ENCODE data around the gene PVRIG. TPM values are rescaled to one million over a fixed set of nuclear protein-coding genes. Genes with fewer than 3 reads are reported as not detected.
A peak's percentile ranks its signal among the peaks of the same experiment; 100 is the strongest.
"Not testable (repeated sequence)": the region's sequence is repeated elsewhere in the genome, so short reads cannot be mapped to it uniquely, and the experiment has no call there.

Gene PVRIG
- total RNA-seq, 1 experiment from 2014 or later = 0.55 TPM

DNA sequence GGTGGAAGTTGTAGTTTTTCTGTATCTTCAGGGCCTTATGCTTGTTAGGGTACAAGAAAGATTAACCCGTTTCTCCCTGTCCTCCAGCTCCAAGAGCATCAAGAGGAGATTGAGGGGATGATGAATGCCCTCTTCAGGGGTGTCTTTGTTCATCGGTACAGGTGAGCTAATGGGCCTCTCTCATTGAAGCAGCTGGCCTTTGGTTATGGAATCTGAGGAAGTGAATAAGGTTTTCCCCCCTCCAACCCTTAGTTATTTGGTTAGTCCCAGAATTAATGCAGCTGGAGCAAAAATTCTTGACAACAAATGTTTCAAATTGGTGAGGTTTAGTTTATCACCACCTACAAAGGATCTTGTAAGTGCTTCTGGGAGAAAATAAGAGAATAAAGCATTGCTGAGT is 24.5 kb upstream of the PVRIG start:
- CTCF ChIA-PET = interaction anchor here (0.7 kb wide), 1 partner anchor 63 kb away, joined by 3 read pairs; no protein-coding TSS in a partner anchor
- POLR2A ChIA-PET = interaction anchor here (0.6 kb wide), 1 partner anchor 248 kb away, joined by 3 read pairs; no protein-coding TSS in a partner anchor
- no peaks in the 10 kb centered on the region; the same call in 1 of the 2 replicates for H3K4me1 Mint-ChIP-seq
- no peak overlapping the region for H3K4me3 Mint-ChIP-seq
- no peaks in the 10 kb centered on the region for H3K36me3 Mint-ChIP-seq
- H3K27me3 Mint-ChIP-seq (ENCODE audit: low read depth) = peaks cover 36% of the 10 kb centered on the region
- H3K9me3 Mint-ChIP-seq = no peaks in the 10 kb centered on the region
- ATAC-seq = peak; percentile 26; the same call in 1 of the 2 replicates
- no peak for TF ChIP-seq CREB1 (CRISPR knock-in tag; IDR thresholded peaks at IDR 0.05)
- TF ChIP-seq, protein P1, sequence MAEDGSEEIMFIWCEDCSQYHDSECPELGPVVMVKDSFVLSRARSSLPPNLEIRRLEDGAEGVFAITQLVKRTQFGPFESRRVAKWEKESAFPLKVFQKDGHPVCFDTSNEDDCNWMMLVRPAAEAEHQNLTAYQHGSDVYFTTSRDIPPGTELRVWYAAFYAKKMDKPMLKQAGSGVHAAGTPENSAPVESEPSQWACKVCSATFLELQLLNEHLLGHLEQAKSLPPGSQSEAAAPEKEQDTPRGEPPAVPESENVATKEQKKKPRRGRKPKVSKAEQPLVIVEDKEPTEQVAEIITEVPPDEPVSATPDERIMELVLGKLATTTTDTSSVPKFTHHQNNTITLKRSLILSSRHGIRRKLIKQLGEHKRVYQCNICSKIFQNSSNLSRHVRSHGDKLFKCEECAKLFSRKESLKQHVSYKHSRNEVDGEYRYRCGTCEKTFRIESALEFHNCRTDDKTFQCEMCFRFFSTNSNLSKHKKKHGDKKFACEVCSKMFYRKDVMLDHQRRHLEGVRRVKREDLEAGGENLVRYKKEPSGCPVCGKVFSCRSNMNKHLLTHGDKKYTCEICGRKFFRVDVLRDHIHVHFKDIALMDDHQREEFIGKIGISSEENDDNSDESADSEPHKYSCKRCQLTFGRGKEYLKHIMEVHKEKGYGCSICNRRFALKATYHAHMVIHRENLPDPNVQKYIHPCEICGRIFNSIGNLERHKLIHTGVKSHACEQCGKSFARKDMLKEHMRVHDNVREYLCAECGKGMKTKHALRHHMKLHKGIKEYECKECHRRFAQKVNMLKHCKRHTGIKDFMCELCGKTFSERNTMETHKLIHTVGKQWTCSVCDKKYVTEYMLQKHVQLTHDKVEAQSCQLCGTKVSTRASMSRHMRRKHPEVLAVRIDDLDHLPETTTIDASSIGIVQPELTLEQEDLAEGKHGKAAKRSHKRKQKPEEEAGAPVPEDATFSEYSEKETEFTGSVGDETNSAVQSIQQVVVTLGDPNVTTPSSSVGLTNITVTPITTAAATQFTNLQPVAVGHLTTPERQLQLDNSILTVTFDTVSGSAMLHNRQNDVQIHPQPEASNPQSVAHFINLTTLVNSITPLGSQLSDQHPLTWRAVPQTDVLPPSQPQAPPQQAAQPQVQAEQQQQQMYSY (CRISPR knock-in tag; IDR thresholded peaks at IDR 0.05) = no peak
- TF ChIP-seq NFYB (CRISPR knock-in tag; conservative IDR thresholded peaks at IDR 0.05; ENCODE audit: low read depth) = no peak
- no peak for TF ChIP-seq PRRX2 (CRISPR knock-in tag; IDR thresholded peaks at IDR 0.05)
- no peak for TF ChIP-seq SMAD3 (CRISPR knock-in tag; IDR thresholded peaks at IDR 0.05; ENCODE audit: borderline replicate concordance)
- no peak for TF ChIP-seq ZNF121 (CRISPR knock-in tag; IDR thresholded peaks at IDR 0.05)
- TF ChIP-seq, protein P2, sequence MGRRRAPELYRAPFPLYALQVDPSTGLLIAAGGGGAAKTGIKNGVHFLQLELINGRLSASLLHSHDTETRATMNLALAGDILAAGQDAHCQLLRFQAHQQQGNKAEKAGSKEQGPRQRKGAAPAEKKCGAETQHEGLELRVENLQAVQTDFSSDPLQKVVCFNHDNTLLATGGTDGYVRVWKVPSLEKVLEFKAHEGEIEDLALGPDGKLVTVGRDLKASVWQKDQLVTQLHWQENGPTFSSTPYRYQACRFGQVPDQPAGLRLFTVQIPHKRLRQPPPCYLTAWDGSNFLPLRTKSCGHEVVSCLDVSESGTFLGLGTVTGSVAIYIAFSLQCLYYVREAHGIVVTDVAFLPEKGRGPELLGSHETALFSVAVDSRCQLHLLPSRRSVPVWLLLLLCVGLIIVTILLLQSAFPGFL (CRISPR knock-in tag; IDR thresholded peaks at IDR 0.05; ENCODE audit: borderline replicate concordance) = no peak
- TF ChIP-seq EMX1 (CRISPR knock-in tag; IDR thresholded peaks at IDR 0.05) = no peak
- no peak for TF ChIP-seq ZNF263 (CRISPR knock-in tag; IDR thresholded peaks at IDR 0.05; ENCODE audit: low read depth)
- DNase-seq (ENCODE audit: low spot score) = no peak
- no peak overlapping the region for H3K27ac Mint-ChIP-seq

DNA sequence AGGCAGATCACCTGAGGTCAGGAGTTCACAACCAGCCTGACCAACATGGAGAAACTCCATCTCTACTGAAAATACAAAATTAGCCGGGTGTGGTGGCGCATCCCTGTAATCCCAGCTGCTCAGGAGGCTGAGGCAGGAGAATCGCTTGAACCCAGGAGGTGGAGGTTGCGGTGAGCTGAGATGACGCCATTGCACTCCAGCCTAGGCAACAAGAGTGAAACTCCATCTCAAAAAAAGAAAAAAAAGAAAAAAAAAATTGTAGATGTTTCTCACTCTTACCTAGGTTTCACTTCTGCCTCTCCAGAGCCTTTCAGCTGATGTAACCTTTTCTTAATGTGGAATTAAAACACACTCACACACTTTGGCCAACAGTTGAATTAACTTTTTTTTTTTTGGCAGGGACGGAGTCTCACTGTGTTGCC is 23.8 kb upstream of the PVRIG start:
- peaks cover 42% of the 10 kb centered on the region for H3K27me3 Mint-ChIP-seq (ENCODE audit: low read depth)
- H3K36me3 Mint-ChIP-seq; H3K4me1 Mint-ChIP-seq; CTCF ChIA-PET; H3K27ac Mint-ChIP-seq; POLR2A ChIA-PET; H3K4me3 Mint-ChIP-seq; H3K9me3 Mint-ChIP-seq; ATAC-seq; DNase-seq (ENCODE audit: low spot score): not testable (repeated sequence)

DNA sequence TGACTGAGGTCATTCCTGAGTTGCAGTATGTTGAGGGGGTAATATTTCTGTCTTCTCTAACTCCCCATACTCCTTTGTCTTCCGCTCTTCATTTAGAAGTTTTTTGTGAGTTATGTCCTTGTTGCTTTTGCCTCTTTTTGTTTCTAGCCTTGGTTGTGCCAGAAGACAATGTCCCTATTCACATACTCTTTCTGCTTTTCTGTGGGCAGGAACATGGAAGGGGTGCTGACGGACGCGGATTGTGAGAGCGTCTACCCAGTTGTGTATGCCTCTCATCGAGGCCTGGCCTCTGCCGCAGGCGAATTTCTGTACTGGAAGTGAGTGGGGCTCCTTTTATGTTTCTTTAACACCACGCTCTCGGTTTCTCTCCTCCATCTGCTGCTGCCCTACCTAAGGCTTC is 21.5 kb upstream of the PVRIG start:
- Mint-ChIP-seq H3K36me3 (no peaks in the 10 kb centered on the region), H3K4me1 (peaks cover 14% of the 10 kb centered on the region), H3K9me3 (no peaks in the 10 kb centered on the region), H3K27me3 (ENCODE audit: low read depth) (peaks cover 54% of the 10 kb centered on the region), H3K27ac (no peak overlapping the region), H3K4me3 (no peak overlapping the region)
- DNase-seq (ENCODE audit: low spot score) = no peak
- no peak for ATAC-seq
- POLR2A ChIA-PET = no interaction called here
- CTCF ChIA-PET = no interaction called here
- TF ChIP-seq, protein P3, sequence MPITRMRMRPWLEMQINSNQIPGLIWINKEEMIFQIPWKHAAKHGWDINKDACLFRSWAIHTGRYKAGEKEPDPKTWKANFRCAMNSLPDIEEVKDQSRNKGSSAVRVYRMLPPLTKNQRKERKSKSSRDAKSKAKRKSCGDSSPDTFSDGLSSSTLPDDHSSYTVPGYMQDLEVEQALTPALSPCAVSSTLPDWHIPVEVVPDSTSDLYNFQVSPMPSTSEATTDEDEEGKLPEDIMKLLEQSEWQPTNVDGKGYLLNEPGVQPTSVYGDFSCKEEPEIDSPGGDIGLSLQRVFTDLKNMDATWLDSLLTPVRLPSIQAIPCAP (CRISPR knock-in tag; IDR thresholded peaks at IDR 0.05) = no peak
- TF ChIP-seq SP1 (CRISPR knock-in tag; conservative IDR thresholded peaks at IDR 0.05) (no peak), ZBTB21 (CRISPR knock-in tag; IDR thresholded peaks at IDR 0.05; ENCODE audit: borderline replicate concordance) (no peak), ZNF219 (CRISPR knock-in tag; IDR thresholded peaks at IDR 0.05; ENCODE audit: borderline replicate concordance) (no peak)
- TF ChIP-seq, protein P4, sequence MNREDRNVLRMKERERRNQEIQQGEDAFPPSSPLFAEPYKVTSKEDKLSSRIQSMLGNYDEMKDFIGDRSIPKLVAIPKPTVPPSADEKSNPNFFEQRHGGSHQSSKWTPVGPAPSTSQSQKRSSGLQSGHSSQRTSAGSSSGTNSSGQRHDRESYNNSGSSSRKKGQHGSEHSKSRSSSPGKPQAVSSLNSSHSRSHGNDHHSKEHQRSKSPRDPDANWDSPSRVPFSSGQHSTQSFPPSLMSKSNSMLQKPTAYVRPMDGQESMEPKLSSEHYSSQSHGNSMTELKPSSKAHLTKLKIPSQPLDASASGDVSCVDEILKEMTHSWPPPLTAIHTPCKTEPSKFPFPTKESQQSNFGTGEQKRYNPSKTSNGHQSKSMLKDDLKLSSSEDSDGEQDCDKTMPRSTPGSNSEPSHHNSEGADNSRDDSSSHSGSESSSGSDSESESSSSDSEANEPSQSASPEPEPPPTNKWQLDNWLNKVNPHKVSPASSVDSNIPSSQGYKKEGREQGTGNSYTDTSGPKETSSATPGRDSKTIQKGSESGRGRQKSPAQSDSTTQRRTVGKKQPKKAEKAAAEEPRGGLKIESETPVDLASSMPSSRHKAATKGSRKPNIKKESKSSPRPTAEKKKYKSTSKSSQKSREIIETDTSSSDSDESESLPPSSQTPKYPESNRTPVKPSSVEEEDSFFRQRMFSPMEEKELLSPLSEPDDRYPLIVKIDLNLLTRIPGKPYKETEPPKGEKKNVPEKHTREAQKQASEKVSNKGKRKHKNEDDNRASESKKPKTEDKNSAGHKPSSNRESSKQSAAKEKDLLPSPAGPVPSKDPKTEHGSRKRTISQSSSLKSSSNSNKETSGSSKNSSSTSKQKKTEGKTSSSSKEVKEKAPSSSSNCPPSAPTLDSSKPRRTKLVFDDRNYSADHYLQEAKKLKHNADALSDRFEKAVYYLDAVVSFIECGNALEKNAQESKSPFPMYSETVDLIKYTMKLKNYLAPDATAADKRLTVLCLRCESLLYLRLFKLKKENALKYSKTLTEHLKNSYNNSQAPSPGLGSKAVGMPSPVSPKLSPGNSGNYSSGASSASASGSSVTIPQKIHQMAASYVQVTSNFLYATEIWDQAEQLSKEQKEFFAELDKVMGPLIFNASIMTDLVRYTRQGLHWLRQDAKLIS (CRISPR knock-in tag; IDR thresholded peaks at IDR 0.05; ENCODE audit: borderline replicate concordance) = no peak
- TF ChIP-seq, protein P5, sequence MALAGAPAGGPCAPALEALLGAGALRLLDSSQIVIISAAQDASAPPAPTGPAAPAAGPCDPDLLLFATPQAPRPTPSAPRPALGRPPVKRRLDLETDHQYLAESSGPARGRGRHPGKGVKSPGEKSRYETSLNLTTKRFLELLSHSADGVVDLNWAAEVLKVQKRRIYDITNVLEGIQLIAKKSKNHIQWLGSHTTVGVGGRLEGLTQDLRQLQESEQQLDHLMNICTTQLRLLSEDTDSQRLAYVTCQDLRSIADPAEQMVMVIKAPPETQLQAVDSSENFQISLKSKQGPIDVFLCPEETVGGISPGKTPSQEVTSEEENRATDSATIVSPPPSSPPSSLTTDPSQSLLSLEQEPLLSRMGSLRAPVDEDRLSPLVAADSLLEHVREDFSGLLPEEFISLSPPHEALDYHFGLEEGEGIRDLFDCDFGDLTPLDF (CRISPR knock-in tag; IDR thresholded peaks at IDR 0.05) = no peak
- TF ChIP-seq, protein P6, sequence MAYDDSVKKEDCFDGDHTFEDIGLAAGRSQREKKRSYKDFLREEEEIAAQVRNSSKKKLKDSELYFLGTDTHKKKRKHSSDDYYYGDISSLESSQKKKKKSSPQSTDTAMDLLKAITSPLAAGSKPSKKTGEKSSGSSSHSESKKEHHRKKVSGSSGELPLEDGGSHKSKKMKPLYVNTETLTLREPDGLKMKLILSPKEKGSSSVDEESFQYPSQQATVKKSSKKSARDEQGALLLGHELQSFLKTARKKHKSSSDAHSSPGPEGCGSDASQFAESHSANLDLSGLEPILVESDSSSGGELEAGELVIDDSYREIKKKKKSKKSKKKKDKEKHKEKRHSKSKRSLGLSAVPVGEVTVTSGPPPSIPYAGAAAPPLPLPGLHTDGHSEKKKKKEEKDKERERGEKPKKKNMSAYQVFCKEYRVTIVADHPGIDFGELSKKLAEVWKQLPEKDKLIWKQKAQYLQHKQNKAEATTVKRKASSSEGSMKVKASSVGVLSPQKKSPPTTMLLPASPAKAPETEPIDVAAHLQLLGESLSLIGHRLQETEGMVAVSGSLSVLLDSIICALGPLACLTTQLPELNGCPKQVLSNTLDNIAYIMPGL (CRISPR knock-in tag; IDR thresholded peaks at IDR 0.05) = no peak
- TF ChIP-seq, protein P7, sequence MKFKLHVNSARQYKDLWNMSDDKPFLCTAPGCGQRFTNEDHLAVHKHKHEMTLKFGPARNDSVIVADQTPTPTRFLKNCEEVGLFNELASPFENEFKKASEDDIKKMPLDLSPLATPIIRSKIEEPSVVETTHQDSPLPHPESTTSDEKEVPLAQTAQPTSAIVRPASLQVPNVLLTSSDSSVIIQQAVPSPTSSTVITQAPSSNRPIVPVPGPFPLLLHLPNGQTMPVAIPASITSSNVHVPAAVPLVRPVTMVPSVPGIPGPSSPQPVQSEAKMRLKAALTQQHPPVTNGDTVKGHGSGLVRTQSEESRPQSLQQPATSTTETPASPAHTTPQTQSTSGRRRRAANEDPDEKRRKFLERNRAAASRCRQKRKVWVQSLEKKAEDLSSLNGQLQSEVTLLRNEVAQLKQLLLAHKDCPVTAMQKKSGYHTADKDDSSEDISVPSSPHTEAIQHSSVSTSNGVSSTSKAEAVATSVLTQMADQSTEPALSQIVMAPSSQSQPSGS (CRISPR knock-in tag; IDR thresholded peaks at IDR 0.05; ENCODE audit: borderline replicate concordance, low read depth) = no peak

Measured in WTC11 (cell line).